OCI-LY1 (cell line): ENCODE measurements around the gene CTSC.

Experiments
- H2AFZ ChIP-seq: fragments of 200-600 bp; sonication (generic), shearing (Covaris generic); 2 replicates; pipeline ENCODE4 v1.6.0; 2014; ENCODE audit warnings: antibody characterized with exemption, mild to moderate bottlenecking, low read length
- H3F3A ChIP-seq: fragments of 200-600 bp; sonication (generic), shearing (Covaris generic); 2 replicates; pipeline ENCODE4 v1.6.0; 2014; ENCODE audit warnings: mild to moderate bottlenecking, antibody characterized with exemption, low read length, moderate library complexity; ENCODE audit not compliant: insufficient read depth
- H3K27ac ChIP-seq: fragments of 200-600 bp; sonication (generic); 2 replicates; pipeline ENCODE4 v1.5.1; 2014; ENCODE audit warnings: low read length, mixed run types, mild to moderate bottlenecking, low read depth; ENCODE audit not compliant: poor library complexity, severe bottlenecking
- H3K27me3 ChIP-seq: fragments of 200-600 bp; sonication (generic); 2 replicates; pipeline ENCODE4 v1.6.0; 2014; ENCODE audit warnings: antibody characterized with exemption, mild to moderate bottlenecking, low read length, moderate library complexity; ENCODE audit not compliant: insufficient read depth
- H3K36me3 ChIP-seq: fragments of 200-600 bp; sonication (generic); 2 replicates; pipeline ENCODE4 v1.6.1; 2014; ENCODE audit warnings: mild to moderate bottlenecking, antibody characterized with exemption, low read length, moderate library complexity, mixed read lengths; ENCODE audit not compliant: insufficient read depth
- H3K4me1 ChIP-seq: fragments of 200-600 bp; sonication (generic); 2 replicates; pipeline ENCODE4 v1.5.1; 2014; ENCODE audit warnings: mild to moderate bottlenecking, low read length, moderate library complexity; ENCODE audit not compliant: insufficient read depth, severe bottlenecking
- H3K4me2 ChIP-seq: fragments of 200-600 bp; sonication (generic), shearing (Covaris generic); 2 replicates; pipeline ENCODE4 v1.6.1; 2014; ENCODE audit warnings: low read length
- H3K4me3 ChIP-seq: fragments of 200-600 bp; sonication (generic); 2 replicates; pipeline ENCODE4 v1.5.1; 2014; ENCODE audit warnings: low read length, low read depth, mild to moderate bottlenecking, mixed read lengths; ENCODE audit not compliant: poor library complexity, severe bottlenecking
- H3K79me2 ChIP-seq: fragments of 200-600 bp; shearing (Covaris generic); 2 replicates; pipeline ENCODE4 v1.6.1; 2016; ENCODE audit warnings: mixed run types, low read length, mixed read lengths; ENCODE audit not compliant: insufficient read depth
- H3K9ac ChIP-seq: fragments of 200-600 bp; sonication (generic), shearing (Covaris generic); 2 replicates; pipeline ENCODE4 v1.6.1; 2014; ENCODE audit warnings: mild to moderate bottlenecking, low read length, mixed read lengths
- H3K9me2 ChIP-seq: fragments of 200-600 bp; sonication (generic), shearing (Covaris generic); 2 replicates; pipeline ENCODE4 v1.6.1; 2014; ENCODE audit warnings: low read depth, mild to moderate bottlenecking, low read length, mixed read lengths
- H3K9me3 ChIP-seq: fragments of 200-600 bp; shearing (Covaris generic); 2 replicates; pipeline ENCODE4 v1.6.1; 2014; ENCODE audit warnings: low read length, mixed read lengths
- H4K20me1 ChIP-seq: fragments of 200-600 bp; sonication (generic), shearing (Covaris generic); 2 replicates; pipeline ENCODE4 v1.6.0; 2016; ENCODE audit warnings: mild to moderate bottlenecking, low read length; ENCODE audit not compliant: insufficient read depth
- CTCF ChIP-seq: fragments of 200-600 bp; sonication (generic), shearing (Covaris generic); IDR thresholded peaks from 2 replicates; pipeline ENCODE4 v1.5.1; 2017; ENCODE audit warnings: mild to moderate bottlenecking, antibody characterized with exemption, low read length, moderate library complexity, mixed read lengths
- EZH2 ChIP-seq: fragments of 200-600 bp; sonication (generic), shearing (Covaris generic); IDR thresholded peaks from 2 replicates; pipeline ENCODE4 v1.8.0; 2017; ENCODE audit warnings: borderline replicate concordance, mixed run types, mild to moderate bottlenecking, antibody characterized with exemption, low read length, moderate library complexity, mixed read lengths

CTSC gene

GRCh38 chr11:88259431-88259830, 78.1 kb downstream of the CTSC start:
- TF ChIP-seq EZH2 (no peak), CTCF (no peak)
- no peaks in the 10 kb centered on the region for H3K36me3 ChIP-seq
- no peak overlapping the region for H3K27ac ChIP-seq
- H2AFZ ChIP-seq: no peak overlapping the region
- no peak overlapping the region for H3K9ac ChIP-seq
- H3K79me2 ChIP-seq: no peaks in the 10 kb centered on the region
- no peaks in the 10 kb centered on the region for H4K20me1 ChIP-seq
- no peaks in the 10 kb centered on the region for H3K9me2 ChIP-seq
- H3K4me1 ChIP-seq: no peaks in the 10 kb centered on the region
- H3K9me3 ChIP-seq: peaks cover 4% of the 10 kb centered on the region; the same call in 1 of the 2 replicates
- H3K4me2 ChIP-seq: no peak overlapping the region
- no peaks in the 10 kb centered on the region for H3F3A ChIP-seq
- no peaks in the 10 kb centered on the region for H3K27me3 ChIP-seq
- H3K4me3 ChIP-seq: no peak overlapping the region

- TF ChIP-seq CTCF (no peak), EZH2 (no peak)
- H3K9ac ChIP-seq: no peak overlapping the region
- H3K4me2 ChIP-seq: no peak overlapping the region
- no peaks in the 10 kb centered on the region for H3F3A ChIP-seq
- no peak overlapping the region for H3K4me3 ChIP-seq
- H2AFZ ChIP-seq: no peak overlapping the region
- H4K20me1 ChIP-seq: no peaks in the 10 kb centered on the region
- no peak overlapping the region for H3K27ac ChIP-seq
- no peaks in the 10 kb centered on the region for H3K36me3 ChIP-seq
- H3K9me3 ChIP-seq: no peaks in the 10 kb centered on the region
- H3K9me2 ChIP-seq: no peaks in the 10 kb centered on the region
- no peaks in the 10 kb centered on the region for H3K4me1 ChIP-seq
- no peaks in the 10 kb centered on the region for H3K79me2 ChIP-seq
- H3K27me3 ChIP-seq: no peaks in the 10 kb centered on the region
Observed at GRCh38 chr11:88252208-88252607, 85.3 kb downstream of the CTSC start.

- TF ChIP-seq EZH2 (no peak), CTCF (no peak)
- no peak overlapping the region for H3K4me2 ChIP-seq
- H3K4me1 ChIP-seq: no peaks in the 10 kb centered on the region
- no peak overlapping the region for H3K27ac ChIP-seq
- H3K9me3 ChIP-seq: no peaks in the 10 kb centered on the region
- H3K9me2 ChIP-seq: no peaks in the 10 kb centered on the region
- H3K4me3 ChIP-seq: no peak overlapping the region
- no peaks in the 10 kb centered on the region for H3K79me2 ChIP-seq
- no peak overlapping the region for H3K9ac ChIP-seq
- H2AFZ ChIP-seq: no peak overlapping the region
- H3K36me3 ChIP-seq: no peaks in the 10 kb centered on the region
- H4K20me1 ChIP-seq: no peaks in the 10 kb centered on the region
- no peaks in the 10 kb centered on the region for H3F3A ChIP-seq
- H3K27me3 ChIP-seq: no peaks in the 10 kb centered on the region
Observed at GRCh38 chr11:88250566-88251242, 86.8 kb downstream of the CTSC start.
